UCSD-AML1 (cell line): ENCODE data around the gene FTSJ3.
"Not testable (repeated sequence)": the region's sequence is repeated elsewhere in the genome, so short reads cannot be mapped to it uniquely, and the experiment has no call there.

ENCODE experiments used
- DNase-seq: peaks from one replicate; lab custom pipeline; 2025; ENCODE audit not compliant: unreplicated experiment; lab: John Stamatoyannopoulos, UW

FTSJ3 gene

GRCh38 chr17:63828936-63829335 lies 1.5 kb upstream of the FTSJ3 start:
- no peak for DNase-seq

GRCh38 chr17:63827801-63828221 lies 348 bp upstream of the FTSJ3 start:
- no peak for DNase-seq

- DNase-seq: no peak
These were observed 928 bp downstream of the FTSJ3 start for GRCh38 chr17:63826468-63827001.

- no peak for DNase-seq
These were observed 3.1 kb downstream of the FTSJ3 start for GRCh38 chr17:63824362-63824761.

- DNase-seq: no peak
These were observed 3.7 kb downstream of the FTSJ3 start for GRCh38 chr17:63823659-63824331.

GRCh38 chr17:63822537-63822936 lies 4.9 kb downstream of the FTSJ3 start:
- no peak for DNase-seq

GRCh38 chr17:63821804-63822203 lies 5.7 kb downstream of the FTSJ3 start:
- no peak for DNase-seq

GRCh38 chr17:63820963-63821561 lies 6.4 kb downstream of the FTSJ3 start:
- no peak for DNase-seq

GRCh38 chr17:63819585-63820537 lies 7.6 kb downstream of the FTSJ3 start:
- no peak for DNase-seq

GRCh38 chr17:63819131-63819530 lies 8.3 kb downstream of the FTSJ3 start:
- no peak for DNase-seq

GRCh38 chr17:63817736-63818385 lies 9.6 kb downstream of the FTSJ3 start:
- no peak for DNase-seq

- no peak for DNase-seq
These were observed 10.8 kb downstream of the FTSJ3 start for GRCh38 chr17:63816669-63817068.

- DNase-seq: no peak
These were observed 11.3 kb downstream of the FTSJ3 start for GRCh38 chr17:63816123-63816522.

- DNase-seq: no peak
These were observed 17.5 kb downstream of the FTSJ3 start for GRCh38 chr17:63809970-63810369.

- no peak for DNase-seq
These were observed 21.9 kb downstream of the FTSJ3 start for GRCh38 chr17:63805591-63805990.

- no peak for DNase-seq
These were observed 23.1 kb downstream of the FTSJ3 start for GRCh38 chr17:63804328-63804727.

- DNase-seq: no peak
These were observed 26.7 kb downstream of the FTSJ3 start for GRCh38 chr17:63800783-63801182.

- no peak for DNase-seq
These were observed 28.8 kb downstream of the FTSJ3 start for GRCh38 chr17:63798572-63799106.

GRCh38 chr17:63796375-63796774 lies 31.1 kb downstream of the FTSJ3 start:
- not testable (repeated sequence) for DNase-seq

GRCh38 chr17:63792055-63792729 lies 35.3 kb downstream of the FTSJ3 start:
- DNase-seq: no peak
